ENCODE data around the gene DEDD2. TPM values are rescaled to one million over a fixed set of nuclear protein-coding genes. Genes with fewer than 3 reads are reported as not detected.

DEDD2 gene
- polyA plus RNA-seq, 1 of the 3 experiments (the other 2 are of a cell fraction) = 30.2 TPM

- TF ChIP-seq IRF3 (IDR thresholded peaks at IDR 0.05; ENCODE audit: low read depth, low read length) (no peak), MEF2A (IDR thresholded peaks at IDR 0.05; ENCODE audit: borderline replicate concordance, low read depth) (no peak)
These were observed 13.8 kb downstream of the DEDD2 start (continued) for GRCh38 chr19:42203700-42204099.

GRCh38 chr19:42202290-42202880 lies 15.1 kb downstream of the DEDD2 start:
- Histone ChIP-seq H3K9me3 (no peaks in the 10 kb centered on the region), H2AFZ (ENCODE audit: low read depth) (no peak overlapping the region), H4K20me1 (ENCODE audit: insufficient read depth) (0 out of 2 replicates have a peak, but pooled peaks cover 4% of the 10 kb centered on the region), H3K27me3 (ENCODE audit: insufficient read depth) (no peaks in the 10 kb centered on the region), H3K36me3 (replicated peaks in 1 of 2; ENCODE audit: control insufficient read depth in 1 of 2, insufficient read depth in 2 of 2, low read length in 1 of 2) (peaks cover under 1 to 51% of the 10 kb centered on the region in 2 experiments), H3K9ac (no peak overlapping the region), H3K79me2 (ENCODE audit: insufficient read depth) (peaks cover 18% of the 10 kb centered on the region), H3F3A (replicated peaks; ENCODE audit: insufficient read depth) (no peaks in the 10 kb centered on the region), H3K27ac (ENCODE audit: low read depth in 2 of 2, low read length in 1 of 2) (no peak overlapping the region), H3K4me3 (ENCODE audit: low read depth in 2 of 2, low read length in 1 of 2) (no peak overlapping the region), H3K4me2 (no peak overlapping the region), H3K9me2 (no peaks in the 10 kb centered on the region), H3K4me1 (ENCODE audit: control insufficient read depth in 1 of 2, insufficient read depth in 2 of 2, low read depth in 1 of 2, low read length in 1 of 2) (peaks cover 0 to 10% of the 10 kb centered on the region in 2 experiments; a peak in 2 of 4 replicates)
- ChIA-PET CTCF (interaction anchor here (0.6 to 0.7 kb wide), 2 partner anchors 94 to 312 kb away, joined by 3 to 4 read pairs; no protein-coding TSS in a partner anchor), POLR2A (no interaction called here)
- no peak for DNase-seq
- 90% methylated on average over 5 of the region's 5 CpGs for WGBS (ENCODE audit: low lambda C conversion rate)
- TF ChIP-seq MAX (IDR thresholded peaks at IDR 0.05; ENCODE audit: low read depth) (no peak), SMC3 (IDR thresholded peaks at IDR 0.05; ENCODE audit: low read depth, low read length) (no peak), JUND (IDR thresholded peaks at IDR 0.05) (no peak), GATA2 (CRISPR knock-in tag; IDR thresholded peaks at IDR 0.05) (no peak), FOXM1 (IDR thresholded peaks at IDR 0.05; ENCODE audit: low read depth) (no peak), TCF12 (IDR thresholded peaks at IDR 0.05) (no peak), FOXJ3 (CRISPR knock-in tag; IDR thresholded peaks at IDR 0.05) (no peak), SIN3A (IDR thresholded peaks at IDR 0.05; ENCODE audit: borderline replicate concordance, low read depth, low read length) (no peak), ELF1 (IDR thresholded peaks at IDR 0.05) (no peak)

- Histone ChIP-seq H3K27ac (ENCODE audit: low read depth in 2 of 2, low read length in 1 of 2) (no peak overlapping the region), H3K36me3 (replicated peaks in 1 of 2; ENCODE audit: control insufficient read depth in 1 of 2, insufficient read depth in 2 of 2, low read length in 1 of 2) (peaks cover 0 to 55% of the 10 kb centered on the region in 2 experiments), H4K20me1 (ENCODE audit: insufficient read depth) (0 out of 2 replicates have a peak, but pooled peaks cover 4% of the 10 kb centered on the region), H3K79me2 (ENCODE audit: insufficient read depth) (peaks cover 14% of the 10 kb centered on the region), H3K4me2 (no peak overlapping the region), H3K4me1 (ENCODE audit: control insufficient read depth in 1 of 2, insufficient read depth in 2 of 2, low read depth in 1 of 2, low read length in 1 of 2) (peaks cover 0 to 3% of the 10 kb centered on the region in 2 experiments; a peak in 2 of 4 replicates), H2AFZ (ENCODE audit: low read depth) (no peak overlapping the region), H3K27me3 (ENCODE audit: insufficient read depth) (no peaks in the 10 kb centered on the region), H3F3A (replicated peaks; ENCODE audit: insufficient read depth) (no peaks in the 10 kb centered on the region), H3K9me3 (no peaks in the 10 kb centered on the region), H3K9ac (no peak overlapping the region), H3K9me2 (no peaks in the 10 kb centered on the region), H3K4me3 (ENCODE audit: low read depth in 2 of 2, low read length in 1 of 2) (no peak overlapping the region)
- CTCF ChIA-PET = interaction anchor here (0.7 to 1.4 kb wide), 2 partner anchors 69 to 311 kb away, joined by 3 read pairs; no protein-coding TSS in a partner anchor
- DNase-seq = no peak
- POLR2A ChIA-PET = no interaction called here
- 86% methylated on average over 6 of the region's 6 CpGs for WGBS (ENCODE audit: low lambda C conversion rate)
- TF ChIP-seq JUND (IDR thresholded peaks at IDR 0.05) (no peak), YY1 (IDR thresholded peaks at IDR 0.05; ENCODE audit: low read depth) (no peak), EZH2phosphoT487 (IDR thresholded peaks at IDR 0.05; ENCODE audit: borderline replicate concordance, low read depth) (no peak), NRF1 (IDR thresholded peaks at IDR 0.05; ENCODE audit: low read depth, low read length) (no peak), CHD2 (IDR thresholded peaks at IDR 0.05; ENCODE audit: low read length, partially characterized antibody) (no peak), MXI1 (IDR thresholded peaks at IDR 0.05; ENCODE audit: low read depth, low read length) (no peak), FOXJ3 (CRISPR knock-in tag; IDR thresholded peaks at IDR 0.05) (no peak), USF1 (IDR thresholded peaks at IDR 0.05; ENCODE audit: borderline replicate concordance, low read depth) (no peak), TAF1 (IDR thresholded peaks at IDR 0.05; ENCODE audit: borderline replicate concordance, low read depth, low read length) (no peak), NFIC (IDR thresholded peaks at IDR 0.05; ENCODE audit: borderline replicate concordance) (no peak), ELF1 (IDR thresholded peaks at IDR 0.05) (no peak), TEAD4 (IDR thresholded peaks at IDR 0.05; ENCODE audit: borderline replicate concordance, insufficient read depth) (no peak), GABPA (IDR thresholded peaks at IDR 0.05; ENCODE audit: low read depth) (no peak), GATA2 (CRISPR knock-in tag; IDR thresholded peaks at IDR 0.05) (no peak), MEF2A (IDR thresholded peaks at IDR 0.05; ENCODE audit: borderline replicate concordance, low read depth) (no peak), FOXM1 (IDR thresholded peaks at IDR 0.05; ENCODE audit: low read depth) (no peak), SMC3 (IDR thresholded peaks at IDR 0.05; ENCODE audit: low read depth, low read length) (no peak), IRF3 (IDR thresholded peaks at IDR 0.05; ENCODE audit: low read depth, low read length) (no peak), RFX5 (IDR thresholded peaks at IDR 0.05; ENCODE audit: low read length) (no peak)
These were observed 15.8 kb downstream of the DEDD2 start for GRCh38 chr19:42201489-42202289.
